NOMO-1 treated with dmso at 0.1 percent for 144 hours (cell line): ENCODE results near the gene TOGARAM2.

ENCODE experiments used
- DNase-seq: peaks from one replicate; lab custom pipeline; 2025; ENCODE audit not compliant: unreplicated experiment; lab: John Stamatoyannopoulos, UW

The TOGARAM2 gene

GRCh38 chr2:28997847-28998735, 17.0 kb downstream of the TOGARAM2 start:
- no peak for DNase-seq

- DNase-seq: peak; percentile 93
Measured at GRCh38 chr2:29000481-29000880, 19.4 kb downstream of the TOGARAM2 start.

GRCh38 chr2:29000956-29001355, 19.9 kb downstream of the TOGARAM2 start:
- DNase-seq: no peak

- DNase-seq: no peak
Measured at GRCh38 chr2:29001806-29002205, 20.7 kb downstream of the TOGARAM2 start.

- DNase-seq: no peak
Measured at GRCh38 chr2:29004755-29005154, 23.7 kb downstream of the TOGARAM2 start.

- DNase-seq: no peak
Measured at GRCh38 chr2:29005331-29005730, 24.2 kb downstream of the TOGARAM2 start.

GRCh38 chr2:29006092-29006979, 25.2 kb downstream of the TOGARAM2 start:
- DNase-seq: no peak

GRCh38 chr2:29006980-29007301, 25.8 kb downstream of the TOGARAM2 start:
- DNase-seq: no peak

GRCh38 chr2:29009270-29009669, 28.2 kb downstream of the TOGARAM2 start:
- DNase-seq: no peak

GRCh38 chr2:29009711-29010677, 28.9 kb downstream of the TOGARAM2 start:
- DNase-seq: no peak

GRCh38 chr2:29010946-29011345, 29.8 kb downstream of the TOGARAM2 start:
- DNase-seq: no peak

GRCh38 chr2:29011418-29012060, 30.4 kb downstream of the TOGARAM2 start:
- DNase-seq: no peak

- DNase-seq: peak; percentile 7
Measured at GRCh38 chr2:29012211-29012681, 31.1 kb downstream of the TOGARAM2 start.

- no peak for DNase-seq
Measured at GRCh38 chr2:29013057-29013780, 32.1 kb downstream of the TOGARAM2 start.

GRCh38 chr2:29014331-29014730, 33.2 kb downstream of the TOGARAM2 start:
- no peak for DNase-seq

GRCh38 chr2:29014811-29015421, 33.8 kb downstream of the TOGARAM2 start:
- peak; percentile 36 for DNase-seq

- no peak for DNase-seq
Measured at GRCh38 chr2:29015701-29016470, 34.8 kb downstream of the TOGARAM2 start.

GRCh38 chr2:29016504-29016903, 35.4 kb downstream of the TOGARAM2 start:
- DNase-seq: no peak
